GM19463 (cell line): ENCODE results near the gene ACSS2.

Experiments used
- ATAC-seq: cut with Tn5 transposase; IDR thresholded peaks from one replicate; pipeline ENCODE4 v1.9.1; 2021; ENCODE audit warnings: mild to moderate bottlenecking, moderate library complexity; ENCODE audit not compliant: unreplicated experiment

ACSS2 gene

DNA sequence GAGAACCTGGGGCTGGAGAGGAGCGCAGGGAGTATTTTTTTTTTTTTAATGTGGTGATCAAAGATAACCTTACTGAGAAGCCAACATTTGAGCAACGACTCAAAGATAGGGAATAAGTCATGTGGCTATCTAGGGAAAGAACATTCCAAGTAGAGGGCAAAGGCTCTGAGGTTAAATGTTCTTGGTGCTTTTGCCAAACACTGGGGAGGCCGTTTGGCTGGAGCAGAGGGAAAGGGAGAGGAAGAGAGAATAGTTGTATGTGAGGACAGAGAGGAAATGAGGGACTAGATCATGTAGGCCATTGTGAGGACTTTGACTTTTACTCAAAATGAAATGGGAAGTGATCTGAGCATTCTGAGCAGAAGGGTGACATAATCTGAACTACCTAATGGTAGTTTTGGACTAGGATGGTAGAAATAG is 27.8 kb downstream of the ACSS2 start:
- ATAC-seq, result no peak

DNA sequence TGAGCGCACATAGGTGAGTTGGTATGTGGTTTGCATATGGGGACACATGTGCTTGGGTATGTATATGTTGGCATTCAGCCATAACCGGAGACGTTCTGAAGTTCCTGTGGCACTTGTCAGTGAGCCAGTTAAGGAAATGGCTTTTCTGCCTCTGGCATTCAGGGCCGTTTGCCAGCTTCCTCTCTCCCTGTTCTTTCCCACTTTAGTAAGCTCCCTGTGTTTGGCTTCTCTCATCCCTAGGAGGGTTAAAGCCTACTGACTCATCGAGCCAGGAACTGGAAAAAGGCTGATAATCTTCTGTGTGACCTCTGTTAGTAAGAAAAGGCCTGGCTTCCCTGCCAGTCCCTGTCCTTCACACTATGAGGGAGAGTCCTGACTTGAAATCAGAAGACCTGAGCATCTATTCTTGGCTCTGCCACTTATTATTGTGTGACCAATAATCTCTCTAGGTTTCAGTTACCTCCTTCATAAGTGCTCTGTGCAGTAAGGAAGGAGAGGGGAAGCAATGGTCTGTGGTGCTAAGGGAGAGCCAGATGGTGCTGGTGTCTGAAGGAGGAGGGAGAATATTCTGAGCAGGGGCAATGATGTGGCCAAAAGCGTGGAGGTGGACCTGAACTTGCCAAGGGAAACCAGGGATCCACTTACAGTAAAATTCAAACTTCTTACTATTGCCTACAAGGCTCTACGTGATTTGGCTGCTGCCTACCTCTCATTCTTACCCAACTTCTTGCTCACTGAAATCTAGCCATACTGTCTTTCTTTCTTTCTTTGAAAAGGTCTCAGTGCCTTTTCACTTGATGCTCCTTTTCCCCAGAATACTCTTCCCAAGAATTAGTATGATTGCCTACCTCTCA is 31.4 kb downstream of the ACSS2 start:
- ATAC-seq, result no peak

DNA sequence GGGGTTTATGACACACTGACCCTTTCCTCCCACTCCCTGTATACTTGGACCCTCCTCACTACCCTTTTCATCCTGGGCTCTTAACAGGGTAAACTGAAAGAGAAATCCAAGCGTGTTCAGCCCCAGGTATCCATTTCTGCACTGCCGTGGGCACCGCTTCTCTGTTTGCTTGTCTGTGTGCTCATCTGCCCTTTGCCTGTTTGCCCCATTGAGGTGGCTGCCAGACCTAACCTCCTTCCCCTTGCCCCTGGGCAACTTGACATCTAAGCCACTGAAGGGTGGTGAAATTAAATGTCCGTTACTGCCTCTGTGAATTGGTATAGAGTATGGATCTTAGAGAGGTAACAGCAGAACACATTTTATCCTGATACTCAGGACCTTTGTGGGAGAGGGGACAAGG is 38.7 kb downstream of the ACSS2 start:
- ATAC-seq, result no peak

- ATAC-seq, result no peak
Measured at GRCh38 chr20:34915749-34916455, 39.5 kb downstream of the ACSS2 start.

GRCh38 chr20:34916774-34917354 is 40.5 kb downstream of the ACSS2 start:
- no peak for ATAC-seq

DNA sequence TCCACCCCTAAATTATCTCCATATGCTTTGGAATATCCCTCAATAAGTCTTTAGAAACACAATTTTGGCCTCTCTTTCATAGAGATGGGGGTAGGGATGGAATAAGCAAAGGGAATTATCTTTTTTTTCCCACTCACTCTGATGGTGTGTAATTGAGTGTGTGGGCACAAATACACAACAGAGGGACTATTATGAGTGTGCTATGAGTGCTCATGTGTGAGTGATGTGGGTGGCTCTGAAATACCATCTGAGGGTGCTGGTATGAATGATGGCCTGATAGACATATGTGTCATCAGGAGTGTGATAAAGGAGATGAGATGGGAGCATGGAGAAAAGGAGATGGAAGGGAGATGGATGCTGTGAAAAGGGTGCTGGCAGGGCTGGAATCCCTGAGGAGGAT is 43.6 kb downstream of the ACSS2 start:
- no peak for ATAC-seq

DNA sequence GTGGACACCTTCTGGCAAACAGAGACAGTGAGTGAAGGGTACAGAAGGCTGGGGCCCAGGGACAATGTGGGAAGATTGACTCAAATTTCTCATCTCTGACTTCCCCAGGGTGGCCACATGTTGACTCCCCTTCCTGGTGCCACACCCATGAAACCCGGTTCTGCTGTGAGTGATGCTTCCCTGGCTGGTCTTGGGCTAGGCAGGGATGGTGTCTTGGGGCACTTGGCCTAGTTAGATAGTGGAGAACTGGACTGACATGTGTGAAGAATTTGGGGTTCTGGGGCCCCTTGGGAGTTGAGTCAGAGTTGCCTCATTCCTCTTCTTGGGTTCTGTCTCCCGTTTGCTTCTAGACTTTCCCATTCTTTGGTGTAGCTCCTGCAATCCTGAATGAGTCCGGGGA is 45.0 kb downstream of the ACSS2 start:
- ATAC-seq, result no peak

DNA sequence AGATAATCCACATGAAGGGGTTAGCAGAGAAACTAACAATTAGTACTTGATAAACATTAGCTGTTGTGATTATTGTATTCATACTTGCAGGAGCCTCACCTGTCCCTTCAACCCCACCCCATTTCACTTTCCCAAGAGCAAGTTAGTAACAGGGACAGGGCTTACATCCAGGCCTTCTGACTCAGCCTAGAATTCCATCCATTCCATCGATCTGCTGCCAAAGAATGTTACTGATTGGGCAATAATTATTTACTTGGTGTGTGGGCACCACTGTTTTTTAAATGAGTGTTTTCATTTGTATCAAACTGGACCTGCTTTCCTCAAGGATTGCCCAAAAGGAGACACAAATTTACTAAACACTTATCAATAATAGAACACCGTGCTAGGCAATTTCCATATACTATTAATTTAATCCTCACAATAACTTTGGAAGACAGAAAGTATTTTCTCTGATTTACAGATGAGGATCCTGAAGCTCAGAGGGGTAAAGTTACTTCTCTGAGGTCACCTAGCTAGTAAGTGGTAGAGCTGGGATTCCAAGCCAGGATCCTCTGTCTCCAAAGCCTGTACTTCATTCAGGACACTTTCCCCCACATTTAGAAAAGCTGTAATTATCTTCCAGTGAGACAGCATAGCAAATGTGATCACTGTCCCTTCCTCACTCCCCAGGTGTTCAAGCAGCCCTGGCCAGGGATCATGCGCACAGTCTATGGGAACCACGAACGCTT is 46.4 kb downstream of the ACSS2 start:
- ATAC-seq, result no peak

DNA sequence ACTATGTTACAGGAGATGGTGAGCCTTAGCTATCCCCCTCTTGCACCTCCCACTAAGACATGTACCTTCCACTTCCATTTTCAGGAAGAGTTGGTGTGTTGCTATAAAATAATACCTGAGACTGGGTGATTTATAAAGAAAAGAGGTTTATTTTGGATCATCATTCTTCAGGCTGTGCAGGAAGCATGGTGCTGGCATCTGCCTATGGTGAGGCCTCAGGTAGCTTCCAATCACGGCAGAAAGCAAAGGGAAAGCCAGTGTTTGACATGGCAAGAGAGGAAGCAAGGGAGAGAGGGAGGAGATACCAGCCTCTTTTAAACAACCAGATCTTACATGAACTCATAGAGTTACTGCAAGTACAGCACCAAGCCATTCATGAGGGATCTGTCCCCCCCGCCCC is 47.0 kb downstream of the ACSS2 start:
- no peak for ATAC-seq

DNA sequence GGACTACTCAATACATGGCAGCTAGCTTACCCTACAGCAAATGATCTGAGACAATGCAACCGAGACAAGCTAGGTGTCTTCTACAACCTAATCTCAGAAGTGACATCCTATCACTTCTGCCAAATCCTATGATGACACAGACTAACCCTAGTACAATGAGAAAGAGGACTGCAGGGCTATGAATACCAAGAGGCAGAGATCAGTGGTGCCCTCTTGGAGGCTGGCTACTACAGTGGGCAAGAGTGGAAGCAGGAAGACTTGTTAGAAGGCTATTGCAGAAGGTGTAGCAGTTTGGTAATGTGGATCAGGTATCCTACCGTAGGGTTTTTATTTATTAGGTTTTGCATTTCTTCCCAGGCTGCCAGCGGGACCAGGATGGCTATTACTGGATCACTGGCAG is 48.9 kb downstream of the ACSS2 start:
- no peak for ATAC-seq

- no peak for ATAC-seq
Measured at GRCh38 chr20:34925981-34926380, 49.6 kb downstream of the ACSS2 start.

GRCh38 chr20:34926581-34926980 is 50.2 kb downstream of the ACSS2 start:
- ATAC-seq, result no peak

GRCh38 chr20:34927736-34928135 is 51.3 kb downstream of the ACSS2 start:
- ATAC-seq, result no peak

GRCh38 chr20:34928411-34928810 is 52.0 kb downstream of the ACSS2 start:
- no peak for ATAC-seq

DNA sequence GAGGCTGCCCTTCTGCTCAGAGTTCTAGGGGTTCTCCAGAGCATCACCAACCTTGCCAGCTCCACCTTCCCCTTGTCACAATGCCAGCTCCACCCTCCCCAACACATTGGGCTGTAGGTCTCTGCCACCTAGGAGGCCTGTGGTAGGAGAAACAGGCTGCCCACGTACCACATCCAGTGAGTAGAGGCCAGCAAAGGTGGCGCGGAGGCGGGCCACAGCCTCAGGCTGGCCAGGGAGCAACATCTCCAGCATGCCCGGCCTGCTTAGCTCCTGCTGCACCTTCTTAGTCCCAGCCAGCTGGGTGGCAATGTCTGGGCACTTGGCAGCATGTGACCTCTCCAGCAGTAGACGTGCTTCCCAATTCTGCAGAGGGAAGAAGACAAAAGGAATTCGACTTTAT is 55.4 kb downstream of the ACSS2 start:
- no peak for ATAC-seq

DNA sequence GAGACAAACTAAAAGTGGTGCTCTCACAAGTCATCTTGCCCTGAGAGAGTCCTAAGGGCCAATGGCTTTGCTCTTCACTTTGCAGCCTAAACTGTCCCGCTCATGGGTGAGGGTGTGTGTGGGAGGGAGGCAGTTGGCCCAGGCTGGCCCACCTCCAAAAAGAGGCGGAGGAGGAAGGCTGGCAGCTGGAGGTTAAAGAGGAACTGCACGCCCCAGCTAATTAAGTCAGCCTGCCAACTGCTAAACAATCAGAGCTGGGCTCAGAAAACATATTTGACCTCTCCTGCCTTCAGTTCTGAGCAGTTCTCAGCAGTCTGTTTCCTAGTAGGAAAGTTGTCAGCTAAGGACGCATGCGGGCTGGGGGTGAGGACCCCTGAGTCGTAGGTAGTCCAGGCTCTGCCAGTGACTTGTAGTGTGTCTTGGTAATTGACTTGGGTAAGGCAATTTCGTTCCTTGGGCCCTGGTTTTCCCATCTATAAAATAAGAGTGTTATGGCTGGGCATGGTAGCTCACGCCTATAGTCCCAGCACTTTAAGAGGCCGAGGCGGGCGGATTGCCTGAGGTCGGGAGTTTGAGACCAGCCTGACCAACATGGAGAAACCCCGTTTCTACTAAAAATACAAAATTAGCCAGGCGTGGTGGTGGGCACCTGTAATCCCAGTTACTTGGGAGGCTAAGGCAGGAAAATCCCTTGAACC is 62.2 kb downstream of the ACSS2 start:
- no peak for ATAC-seq

DNA sequence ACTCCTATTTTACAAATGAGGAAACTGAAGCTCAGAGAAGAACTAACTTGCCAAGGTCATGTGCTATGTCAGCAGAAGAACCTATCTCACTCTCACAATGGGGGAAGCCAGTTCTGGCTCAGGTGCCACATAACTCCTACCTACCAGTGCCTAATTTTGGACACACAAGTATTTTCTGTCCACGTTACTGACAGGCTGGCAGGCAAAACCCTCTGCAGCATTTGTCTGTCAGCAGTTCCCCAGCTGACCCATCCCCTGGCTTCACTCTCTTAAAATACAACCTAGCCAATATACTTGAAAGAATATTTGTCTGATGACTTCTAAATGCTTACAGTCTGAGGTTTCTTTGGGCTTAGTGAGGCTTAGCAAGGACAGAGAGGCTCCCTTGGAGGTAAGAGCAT is 63.7 kb downstream of the ACSS2 start:
- ATAC-seq, result no peak

DNA sequence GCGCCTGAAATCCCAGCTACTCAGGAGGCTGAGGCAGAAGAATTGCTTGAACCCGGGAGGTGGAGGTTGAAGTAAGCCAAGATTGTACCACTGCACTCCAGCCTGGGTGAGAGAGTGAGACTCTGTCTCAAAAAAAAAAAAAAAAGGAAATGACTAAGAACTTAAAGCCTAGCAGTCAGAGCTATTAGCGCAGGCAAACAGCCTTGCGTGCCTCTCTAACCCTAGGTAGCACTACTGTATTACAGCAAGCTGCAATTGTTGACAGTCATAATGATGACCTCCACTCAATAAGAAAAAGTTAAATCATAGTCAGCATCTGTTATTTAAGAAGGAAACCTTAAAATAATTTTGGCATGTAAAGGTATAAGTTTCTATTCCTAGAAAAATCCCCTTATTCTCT is 64.8 kb downstream of the ACSS2 start:
- ATAC-seq, result no peak

DNA sequence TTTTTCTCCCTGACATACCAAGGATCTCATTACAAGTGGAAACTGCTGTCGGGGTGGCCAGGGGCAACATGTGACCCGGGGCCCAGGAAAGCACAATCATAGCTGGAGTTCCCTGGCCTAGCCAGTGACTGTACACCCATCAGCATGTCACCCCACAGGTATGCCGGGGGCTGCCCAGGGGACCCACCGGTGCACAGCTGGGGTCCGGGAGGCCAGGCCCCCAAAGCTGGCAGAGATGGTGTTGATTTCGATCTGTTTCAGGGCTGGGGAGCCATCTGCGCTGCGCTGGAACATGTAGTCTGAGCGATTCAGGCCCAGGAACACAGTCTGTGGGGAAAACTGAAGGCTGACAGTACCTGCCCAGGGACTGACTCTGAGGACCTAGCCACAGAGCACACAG is 65.9 kb downstream of the ACSS2 start:
- no peak for ATAC-seq

GRCh38 chr20:34943808-34944567 is 67.6 kb downstream of the ACSS2 start:
- no peak for ATAC-seq
